Vagina (tissue), 2 donors: Measurements from ENCODE around the gene SYT5.
A peak's percentile ranks its signal among the peaks of the same experiment; 100 is the strongest.

Experiments
- POLR2A ChIP-seq, 2 donors: fragments of 450-650 bp; IDR thresholded peaks; one replicate each; pipeline ENCODE4 v1.6.1; 2017; ENCODE audit warnings: antibody characterized with exemption in 2 of 2, mild to moderate bottlenecking in 2 of 2, moderate library complexity in 2 of 2
- TF ChIP-seq, protein P1 (sequence below), 3 experiments: fragments of 450-650 bp in 2 of 3; fragments of 200-600 bp in 1 of 3; sonication (generic) in 1 of 3; IDR thresholded peaks; one replicate each; pipeline ENCODE4 v1.5.1; 2017 to 2019; ENCODE audit warnings: antibody characterized with exemption in 3 of 3, mild to moderate bottlenecking in 2 of 3, moderate library complexity in 2 of 3

- TF ChIP-seq, protein P1, sequence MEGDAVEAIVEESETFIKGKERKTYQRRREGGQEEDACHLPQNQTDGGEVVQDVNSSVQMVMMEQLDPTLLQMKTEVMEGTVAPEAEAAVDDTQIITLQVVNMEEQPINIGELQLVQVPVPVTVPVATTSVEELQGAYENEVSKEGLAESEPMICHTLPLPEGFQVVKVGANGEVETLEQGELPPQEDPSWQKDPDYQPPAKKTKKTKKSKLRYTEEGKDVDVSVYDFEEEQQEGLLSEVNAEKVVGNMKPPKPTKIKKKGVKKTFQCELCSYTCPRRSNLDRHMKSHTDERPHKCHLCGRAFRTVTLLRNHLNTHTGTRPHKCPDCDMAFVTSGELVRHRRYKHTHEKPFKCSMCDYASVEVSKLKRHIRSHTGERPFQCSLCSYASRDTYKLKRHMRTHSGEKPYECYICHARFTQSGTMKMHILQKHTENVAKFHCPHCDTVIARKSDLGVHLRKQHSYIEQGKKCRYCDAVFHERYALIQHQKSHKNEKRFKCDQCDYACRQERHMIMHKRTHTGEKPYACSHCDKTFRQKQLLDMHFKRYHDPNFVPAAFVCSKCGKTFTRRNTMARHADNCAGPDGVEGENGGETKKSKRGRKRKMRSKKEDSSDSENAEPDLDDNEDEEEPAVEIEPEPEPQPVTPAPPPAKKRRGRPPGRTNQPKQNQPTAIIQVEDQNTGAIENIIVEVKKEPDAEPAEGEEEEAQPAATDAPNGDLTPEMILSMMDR (IDR thresholded peaks at IDR 0.05) = peak in 1 of 3 experiments; percentile 8
- no peak for TF ChIP-seq POLR2A (IDR thresholded peaks at IDR 0.05)
Observed at GRCh38 chr19:55216461-55217198, 36.5 kb upstream of the SYT5 start.
